Measurements from ENCODE around the gene HEYL. TPM values are rescaled to one million over a fixed set of nuclear protein-coding genes. Genes with fewer than 3 reads are reported as not detected.

HEYL gene
- total and polyA plus RNA-seq, 2 experiments from 2014 or later = not detected

DNA sequence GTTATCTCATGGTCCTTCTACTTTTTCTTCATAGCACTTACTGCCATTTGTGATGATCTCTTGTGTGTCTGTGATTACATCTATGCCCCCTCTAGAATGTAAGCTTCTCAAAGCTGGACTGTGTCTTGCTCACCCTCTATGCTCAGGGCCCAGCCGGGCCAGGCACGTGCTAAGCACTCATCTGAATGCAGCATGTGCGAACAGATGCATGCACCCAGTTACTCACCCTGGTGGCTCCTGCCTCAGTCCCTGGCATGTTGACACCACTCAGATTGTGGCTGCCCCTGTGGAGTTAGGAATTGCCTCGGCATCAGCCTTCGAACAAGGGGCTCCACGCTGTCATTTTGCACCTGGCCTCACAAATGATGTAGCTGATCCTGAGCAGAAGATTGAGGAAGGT is 43.3 kb downstream of the HEYL start:
- Histone ChIP-seq H3K9me3 (ENCODE audit: low read depth) (no peaks in the 10 kb centered on the region), H3K4me1 (ENCODE audit: insufficient read depth) (no peaks in the 10 kb centered on the region), H3K27me3 (replicated peaks; ENCODE audit: insufficient read depth) (peaks cover 47% of the 10 kb centered on the region), H2AFZ (no peak overlapping the region), H3K79me2 (ENCODE audit: insufficient read depth) (no peaks in the 10 kb centered on the region), H3K4me3 (no peak overlapping the region), H4K20me1 (ENCODE audit: insufficient read depth) (no peaks in the 10 kb centered on the region), H3K4me2 (ENCODE audit: unreplicated experiment) (no peak overlapping the region), H3K9ac (no peak overlapping the region), H3F3A (ENCODE audit: insufficient read depth) (no peaks in the 10 kb centered on the region), H3K9me2 (ENCODE audit: insufficient read depth) (no peaks in the 10 kb centered on the region), H3K27ac (no peak overlapping the region), H3K36me3 (ENCODE audit: low read depth) (no peaks in the 10 kb centered on the region)
- no peak for TF ChIP-seq EZH2 (IDR thresholded peaks at IDR 0.05; ENCODE audit: insufficient read depth, poor library complexity, severe bottlenecking)
- no peak for TF ChIP-seq EZH2phosphoT487 (IDR thresholded peaks at IDR 0.05; ENCODE audit: insufficient read depth, low read depth)
- WGBS, 2 experiments (ENCODE audit: low coverage in 1 of 2, low lambda C conversion rate in 2 of 2, missing lambda C conversion rate in 2 of 2) = 35 to 47% methylated on average over 6 of the region's 6 CpGs
- in situ Hi-C loops (cut with MboI) = no loop called here
- no peak for DNase-seq

DNA sequence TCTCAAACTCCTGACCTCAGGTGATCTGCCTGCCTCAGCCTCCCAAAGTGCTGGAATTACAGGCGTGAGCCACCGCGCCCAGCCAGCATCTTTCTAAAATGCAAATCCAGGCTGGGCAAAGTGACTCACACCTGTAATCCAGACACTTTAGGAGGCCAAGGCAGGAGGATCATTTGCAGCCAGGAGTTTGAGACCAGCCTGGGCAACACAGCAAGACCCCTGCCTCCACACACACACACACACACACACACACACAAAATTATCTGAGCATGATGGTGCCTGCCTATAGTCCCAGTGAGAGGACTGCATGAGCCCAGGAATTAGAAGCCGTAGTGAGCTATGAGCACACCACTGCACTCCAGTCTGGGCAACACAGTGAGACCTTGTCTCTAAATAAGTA is 46.1 kb downstream of the HEYL start:
- Histone ChIP-seq H3F3A (ENCODE audit: insufficient read depth) (no peaks in the 10 kb centered on the region), H3K27ac (no peak overlapping the region), H4K20me1 (ENCODE audit: insufficient read depth) (no peaks in the 10 kb centered on the region), H3K4me3 (no peak overlapping the region), H2AFZ (no peak overlapping the region), H3K9me3 (ENCODE audit: low read depth) (no peaks in the 10 kb centered on the region), H3K9me2 (ENCODE audit: insufficient read depth) (no peaks in the 10 kb centered on the region), H3K36me3 (ENCODE audit: low read depth) (no peaks in the 10 kb centered on the region), H3K9ac (no peak overlapping the region), H3K27me3 (replicated peaks; ENCODE audit: insufficient read depth) (peaks cover 34% of the 10 kb centered on the region), H3K4me1 (ENCODE audit: insufficient read depth) (no peaks in the 10 kb centered on the region), H3K79me2 (ENCODE audit: insufficient read depth) (no peaks in the 10 kb centered on the region), H3K4me2 (ENCODE audit: unreplicated experiment) (no peak overlapping the region)
- 93 to 99% methylated on average over 4 of the region's 4 CpGs for WGBS, 2 experiments (ENCODE audit: low coverage in 1 of 2, low lambda C conversion rate in 2 of 2, missing lambda C conversion rate in 2 of 2)
- in situ Hi-C loops (cut with MboI) = no loop called here
- no peak for DNase-seq
- no peak for TF ChIP-seq EZH2phosphoT487 (IDR thresholded peaks at IDR 0.05; ENCODE audit: insufficient read depth, low read depth)
- no peak for TF ChIP-seq EZH2 (IDR thresholded peaks at IDR 0.05; ENCODE audit: insufficient read depth, poor library complexity, severe bottlenecking)

DNA sequence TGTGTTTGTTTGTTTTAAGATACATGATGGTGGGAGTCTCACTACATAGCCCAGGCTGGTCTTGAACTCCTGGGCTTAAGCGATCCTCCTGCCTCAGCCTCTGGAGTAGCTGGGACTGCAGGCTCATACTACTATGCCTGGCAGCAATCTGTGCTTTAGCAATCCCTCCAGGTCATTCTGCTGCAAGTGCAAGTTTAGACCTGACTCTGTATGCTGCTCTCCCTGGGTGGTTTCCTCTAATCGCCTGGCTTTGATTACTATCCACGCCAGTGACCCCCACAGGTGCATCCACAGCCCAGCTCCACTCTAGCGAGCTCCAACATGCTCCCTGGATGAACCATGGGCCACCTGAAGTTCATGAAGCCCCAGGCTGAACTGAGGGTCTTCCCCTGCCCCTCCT is 47.4 kb downstream of the HEYL start:
- no peaks in the 10 kb centered on the region for H4K20me1 ChIP-seq (ENCODE audit: insufficient read depth)
- WGBS, 2 experiments (ENCODE audit: low coverage in 1 of 2, low lambda C conversion rate in 2 of 2, missing lambda C conversion rate in 2 of 2) = 48 to 53% methylated on average over 4 of the region's 4 CpGs
- H3K4me2 ChIP-seq (ENCODE audit: unreplicated experiment) = no peak overlapping the region
- H3K4me3 ChIP-seq = no peak overlapping the region
- H3K9me2 ChIP-seq (ENCODE audit: insufficient read depth) = no peaks in the 10 kb centered on the region
- no peak overlapping the region for H2AFZ ChIP-seq
- no peak for DNase-seq
- TF ChIP-seq EZH2phosphoT487 (IDR thresholded peaks at IDR 0.05; ENCODE audit: insufficient read depth, low read depth) (no peak), EZH2 (IDR thresholded peaks at IDR 0.05; ENCODE audit: insufficient read depth, poor library complexity, severe bottlenecking) (no peak)
- no peaks in the 10 kb centered on the region for H3K79me2 ChIP-seq (ENCODE audit: insufficient read depth)
- no peaks in the 10 kb centered on the region for H3K9me3 ChIP-seq (ENCODE audit: low read depth)
- H3K27ac ChIP-seq = no peak overlapping the region
- H3K9ac ChIP-seq = no peak overlapping the region
- H3K4me1 ChIP-seq (ENCODE audit: insufficient read depth) = no peaks in the 10 kb centered on the region
- peaks cover 26% of the 10 kb centered on the region for H3K27me3 ChIP-seq (replicated peaks; ENCODE audit: insufficient read depth)
- in situ Hi-C loops (cut with MboI) = no loop called here
- H3F3A ChIP-seq (ENCODE audit: insufficient read depth) = no peaks in the 10 kb centered on the region
- H3K36me3 ChIP-seq (ENCODE audit: low read depth) = no peaks in the 10 kb centered on the region

DNA sequence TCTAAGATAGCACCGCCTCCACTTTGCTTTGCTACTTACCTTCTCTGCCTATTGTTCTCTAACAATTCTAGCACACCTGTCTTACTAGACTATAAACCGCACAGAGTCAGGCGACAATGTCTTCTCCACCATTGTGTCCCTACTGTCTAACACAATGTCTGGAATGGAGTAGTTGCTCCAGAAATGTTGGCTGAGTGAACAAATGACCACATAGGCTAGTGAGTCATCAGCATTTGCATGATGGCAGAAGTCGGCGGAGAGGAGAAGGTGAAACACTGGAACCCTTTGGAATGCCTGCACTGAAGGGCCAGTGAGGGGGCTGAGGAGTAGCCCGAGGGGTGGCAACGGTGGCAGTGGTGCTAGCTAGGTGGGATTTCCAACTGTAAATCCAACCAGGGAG is 48.9 kb downstream of the HEYL start:
- Histone ChIP-seq H3K4me2 (ENCODE audit: unreplicated experiment) (no peak overlapping the region), H3F3A (ENCODE audit: insufficient read depth) (no peaks in the 10 kb centered on the region), H3K9me3 (ENCODE audit: low read depth) (no peaks in the 10 kb centered on the region), H4K20me1 (ENCODE audit: insufficient read depth) (no peaks in the 10 kb centered on the region), H3K9me2 (ENCODE audit: insufficient read depth) (no peaks in the 10 kb centered on the region), H3K36me3 (ENCODE audit: low read depth) (no peaks in the 10 kb centered on the region), H3K27me3 (replicated peaks; ENCODE audit: insufficient read depth) (peaks cover 14% of the 10 kb centered on the region), H3K79me2 (ENCODE audit: insufficient read depth) (no peaks in the 10 kb centered on the region), H3K4me1 (ENCODE audit: insufficient read depth) (no peaks in the 10 kb centered on the region), H3K9ac (no peak overlapping the region), H2AFZ (no peak overlapping the region), H3K4me3 (no peak overlapping the region), H3K27ac (no peak overlapping the region)
- WGBS, 2 experiments (ENCODE audit: low coverage in 1 of 2, low lambda C conversion rate in 2 of 2, missing lambda C conversion rate in 2 of 2) = 70 to 80% methylated on average over 7 of the region's 7 CpGs
- TF ChIP-seq EZH2phosphoT487 (IDR thresholded peaks at IDR 0.05; ENCODE audit: insufficient read depth, low read depth) = no peak
- no peak for TF ChIP-seq EZH2 (IDR thresholded peaks at IDR 0.05; ENCODE audit: insufficient read depth, poor library complexity, severe bottlenecking)
- DNase-seq = peak; percentile 71
- in situ Hi-C loops (cut with MboI) = no loop called here

DNA sequence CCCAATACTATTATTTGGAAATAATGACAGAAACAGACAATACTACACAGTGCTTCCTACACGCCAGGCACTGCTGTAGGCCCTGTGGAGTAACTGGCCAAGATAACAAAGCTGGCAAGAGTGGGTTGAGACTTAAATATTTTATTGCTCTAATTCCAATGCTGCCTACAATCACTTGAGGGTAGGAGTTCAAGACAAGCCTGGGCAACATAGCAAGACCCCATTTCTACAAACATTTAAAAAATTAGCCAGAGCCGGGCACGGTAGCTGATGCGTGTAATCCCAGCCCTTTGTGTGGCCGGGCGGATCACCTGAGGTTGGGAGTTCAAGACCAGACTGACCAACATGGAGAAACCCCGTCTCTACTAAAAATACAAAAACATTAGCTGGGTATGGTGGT is 53.5 kb downstream of the HEYL start:
- TF ChIP-seq EZH2phosphoT487 (IDR thresholded peaks at IDR 0.05; ENCODE audit: insufficient read depth, low read depth) (no peak), EZH2 (IDR thresholded peaks at IDR 0.05; ENCODE audit: insufficient read depth, poor library complexity, severe bottlenecking) (no peak)
- Histone ChIP-seq H3K79me2 (ENCODE audit: insufficient read depth) (no peaks in the 10 kb centered on the region), H3K27me3 (replicated peaks; ENCODE audit: insufficient read depth) (no peaks in the 10 kb centered on the region), H4K20me1 (ENCODE audit: insufficient read depth) (no peaks in the 10 kb centered on the region), H3K9me3 (ENCODE audit: low read depth) (no peaks in the 10 kb centered on the region), H3K9me2 (ENCODE audit: insufficient read depth) (no peaks in the 10 kb centered on the region), H3F3A (ENCODE audit: insufficient read depth) (no peaks in the 10 kb centered on the region), H3K4me1 (ENCODE audit: insufficient read depth) (no peaks in the 10 kb centered on the region), H3K9ac (no peak overlapping the region), H3K27ac (no peak overlapping the region), H3K36me3 (ENCODE audit: low read depth) (no peaks in the 10 kb centered on the region), H3K4me3 (no peak overlapping the region), H2AFZ (no peak overlapping the region), H3K4me2 (ENCODE audit: unreplicated experiment) (no peak overlapping the region)
- in situ Hi-C loops (cut with MboI) = no loop called here
- DNase-seq = no peak
- 86 to 91% methylated on average over 7 of the region's 7 CpGs for WGBS, 2 experiments (ENCODE audit: low coverage in 1 of 2, low lambda C conversion rate in 2 of 2, missing lambda C conversion rate in 2 of 2)
